ENCODE measurements around the gene HELZ2.

- TF ChIP-seq BCL6B (tag by site-specific recombination; IDR thresholded peaks at IDR 0.05) (no peak), ZNF768 (tag by site-specific recombination; IDR thresholded peaks at IDR 0.05) (no peak)
- TF ChIP-seq, protein P1, sequence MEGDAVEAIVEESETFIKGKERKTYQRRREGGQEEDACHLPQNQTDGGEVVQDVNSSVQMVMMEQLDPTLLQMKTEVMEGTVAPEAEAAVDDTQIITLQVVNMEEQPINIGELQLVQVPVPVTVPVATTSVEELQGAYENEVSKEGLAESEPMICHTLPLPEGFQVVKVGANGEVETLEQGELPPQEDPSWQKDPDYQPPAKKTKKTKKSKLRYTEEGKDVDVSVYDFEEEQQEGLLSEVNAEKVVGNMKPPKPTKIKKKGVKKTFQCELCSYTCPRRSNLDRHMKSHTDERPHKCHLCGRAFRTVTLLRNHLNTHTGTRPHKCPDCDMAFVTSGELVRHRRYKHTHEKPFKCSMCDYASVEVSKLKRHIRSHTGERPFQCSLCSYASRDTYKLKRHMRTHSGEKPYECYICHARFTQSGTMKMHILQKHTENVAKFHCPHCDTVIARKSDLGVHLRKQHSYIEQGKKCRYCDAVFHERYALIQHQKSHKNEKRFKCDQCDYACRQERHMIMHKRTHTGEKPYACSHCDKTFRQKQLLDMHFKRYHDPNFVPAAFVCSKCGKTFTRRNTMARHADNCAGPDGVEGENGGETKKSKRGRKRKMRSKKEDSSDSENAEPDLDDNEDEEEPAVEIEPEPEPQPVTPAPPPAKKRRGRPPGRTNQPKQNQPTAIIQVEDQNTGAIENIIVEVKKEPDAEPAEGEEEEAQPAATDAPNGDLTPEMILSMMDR (tag by site-specific recombination; IDR thresholded peaks at IDR 0.05), result no peak
- TF ChIP-seq, protein P2, sequence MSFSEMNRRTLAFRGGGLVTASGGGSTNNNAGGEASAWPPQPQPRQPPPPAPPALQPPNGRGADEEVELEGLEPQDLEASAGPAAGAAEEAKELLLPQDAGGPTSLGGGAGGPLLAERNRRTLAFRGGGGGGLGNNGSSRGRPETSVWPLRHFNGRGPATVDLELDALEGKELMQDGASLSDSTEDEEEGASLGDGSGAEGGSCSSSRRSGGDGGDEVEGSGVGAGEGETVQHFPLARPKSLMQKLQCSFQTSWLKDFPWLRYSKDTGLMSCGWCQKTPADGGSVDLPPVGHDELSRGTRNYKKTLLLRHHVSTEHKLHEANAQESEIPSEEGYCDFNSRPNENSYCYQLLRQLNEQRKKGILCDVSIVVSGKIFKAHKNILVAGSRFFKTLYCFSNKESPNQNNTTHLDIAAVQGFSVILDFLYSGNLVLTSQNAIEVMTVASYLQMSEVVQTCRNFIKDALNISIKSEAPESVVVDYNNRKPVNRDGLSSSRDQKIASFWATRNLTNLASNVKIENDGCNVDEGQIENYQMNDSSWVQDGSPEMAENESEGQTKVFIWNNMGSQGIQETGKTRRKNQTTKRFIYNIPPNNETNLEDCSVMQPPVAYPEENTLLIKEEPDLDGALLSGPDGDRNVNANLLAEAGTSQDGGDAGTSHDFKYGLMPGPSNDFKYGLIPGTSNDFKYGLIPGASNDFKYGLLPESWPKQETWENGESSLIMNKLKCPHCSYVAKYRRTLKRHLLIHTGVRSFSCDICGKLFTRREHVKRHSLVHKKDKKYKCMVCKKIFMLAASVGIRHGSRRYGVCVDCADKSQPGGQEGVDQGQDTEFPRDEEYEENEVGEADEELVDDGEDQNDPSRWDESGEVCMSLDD (tag by site-specific recombination; IDR thresholded peaks at IDR 0.05), result no peak
Measured at GRCh38 chr20:63582382-63583063, 8.5 kb upstream of the HELZ2 start.

Measured in HEK293 (cell line).